SH-SY5Y (cell line): ENCODE results near the gene PNMT.

Experiments
- GATA2 ChIP-seq: IDR thresholded peaks from 2 replicates; pipeline ENCODE4 v1.6.1; 2011; ENCODE audit warnings: mild to moderate bottlenecking, low read depth, low read length
- GATA3 ChIP-seq: IDR thresholded peaks from 2 replicates; pipeline ENCODE4 v1.6.1; 2011; ENCODE audit warnings: low read depth, mild to moderate bottlenecking, low read length, moderate library complexity

DNA sequence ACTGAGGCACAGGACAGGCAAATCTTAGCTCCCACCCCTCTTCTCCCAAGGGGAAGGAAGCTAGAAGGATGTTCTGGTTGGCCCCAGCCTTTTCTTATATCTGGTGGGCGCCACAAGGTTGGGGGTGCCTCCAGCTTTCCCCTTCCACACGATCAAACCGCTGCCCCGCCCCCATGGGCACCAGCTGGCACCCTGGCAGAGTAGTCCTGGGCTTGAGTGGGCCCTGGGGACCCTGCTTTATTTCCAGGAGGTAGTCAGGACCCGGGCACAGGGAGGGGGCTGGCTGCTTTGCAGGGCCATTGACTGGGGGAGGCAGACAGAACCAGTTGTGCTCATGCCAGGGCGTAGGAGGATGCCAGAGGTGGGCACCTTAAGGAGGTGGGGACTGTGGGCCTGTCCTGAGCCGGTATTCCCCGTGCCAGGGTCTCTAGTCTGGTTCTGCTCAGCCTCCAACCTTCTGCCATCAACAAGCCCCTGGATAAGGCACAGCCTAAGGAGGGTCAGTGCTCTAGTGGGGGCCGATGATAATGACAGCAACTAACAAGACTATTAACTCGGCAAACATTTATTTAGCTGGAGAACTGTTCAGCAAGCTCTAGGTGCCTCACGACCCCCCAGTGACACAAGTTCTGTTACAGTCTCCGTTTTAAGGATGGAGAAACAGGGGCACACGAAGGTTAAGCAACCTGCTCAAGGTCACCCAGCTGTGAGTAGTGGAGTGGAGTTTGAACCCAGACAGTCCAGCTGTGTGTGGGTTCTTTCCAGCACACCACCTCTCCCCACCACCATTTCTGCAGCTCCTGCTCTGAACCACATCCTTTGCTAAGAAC, 49.1 kb upstream of the PNMT start:
- TF ChIP-seq GATA2 (no peak), GATA3 (no peak)
